Right ventricle myocardium superior (tissue), 1 donor: Measurements from ENCODE around the gene FXYD4. TPM values are rescaled to one million over a fixed set of nuclear protein-coding genes. Genes with fewer than 3 reads are reported as not detected.
A peak's percentile ranks its signal among the peaks of the same experiment; 100 is the strongest.
"Not testable (repeated sequence)": the region's sequence is repeated elsewhere in the genome, so short reads cannot be mapped to it uniquely, and the experiment has no call there.

Experiments used
- ATAC-seq: fragments of 200-7000 bp; cut with Tn5 transposase; one replicate; pipeline ENCODE4 v1.9.1; 2020; ENCODE audit warnings: mild to moderate bottlenecking; ENCODE audit not compliant: poor library complexity
- DNase-seq: peaks from one replicate; pipeline ENCODE4 v3.0.0-alpha.2; 2020
- intact Hi-C: fragments of 100-400 bp; cut with DNase I; formaldehyde crosslinking; loops from one replicate; pipeline ENCODE4 v1.11.2; 2022
- long read RNA-seq: library from polyadenylated mRNA; unstranded; transcript quantifications from one replicate; pipeline ENCODE4 v2.0.0, GENCODE V29; 2021
- total RNA-seq: library from RNA; stranded (reverse); fragmentation: NEBNext Ultra II Directional; extraction: Animal tissue kit (Norgen Biotek cat#: 25700); gene quantifications from one replicate; pipeline ENCODE4 v1.2.1, GENCODE V29; 2021
- donor health status: DM: no; HTN: yes; CAD: no; lungs with severe emphysema.

FXYD4 gene, protein sequence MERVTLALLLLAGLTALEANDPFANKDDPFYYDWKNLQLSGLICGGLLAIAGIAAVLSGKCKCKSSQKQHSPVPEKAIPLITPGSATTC
- not detected for total RNA-seq
- long read RNA-seq, result 0 reads

DNA sequence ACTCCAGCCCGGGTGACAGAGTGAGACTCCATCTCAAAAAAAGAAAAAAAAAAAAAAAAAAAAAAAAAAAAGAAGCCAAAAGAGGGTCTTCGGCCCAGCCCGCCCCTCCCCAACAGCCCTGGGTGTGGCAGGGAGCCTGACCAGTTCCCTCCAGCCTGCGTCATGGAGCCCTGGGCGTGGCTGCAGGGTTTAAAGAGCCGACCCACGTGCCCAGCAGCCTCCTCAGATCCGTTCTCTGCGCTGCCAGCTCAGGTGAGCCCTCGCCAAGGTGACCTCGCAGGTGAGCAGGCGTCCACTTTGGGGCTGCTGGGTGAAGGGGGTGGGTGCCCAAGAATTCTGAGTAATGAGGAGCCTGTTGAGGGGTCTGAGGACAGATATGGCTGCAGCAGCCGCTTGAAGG lies at the start of gene FXYD4:
Gene FXYD4 (plus strand): TSS at position 219 of the 400 bp plus-strand sequence. CDS start 2,111 bp downstream, outside the sequence.
- intact Hi-C loops, result no loop called here
- no peak for DNase-seq
- no peak for ATAC-seq

DNA sequence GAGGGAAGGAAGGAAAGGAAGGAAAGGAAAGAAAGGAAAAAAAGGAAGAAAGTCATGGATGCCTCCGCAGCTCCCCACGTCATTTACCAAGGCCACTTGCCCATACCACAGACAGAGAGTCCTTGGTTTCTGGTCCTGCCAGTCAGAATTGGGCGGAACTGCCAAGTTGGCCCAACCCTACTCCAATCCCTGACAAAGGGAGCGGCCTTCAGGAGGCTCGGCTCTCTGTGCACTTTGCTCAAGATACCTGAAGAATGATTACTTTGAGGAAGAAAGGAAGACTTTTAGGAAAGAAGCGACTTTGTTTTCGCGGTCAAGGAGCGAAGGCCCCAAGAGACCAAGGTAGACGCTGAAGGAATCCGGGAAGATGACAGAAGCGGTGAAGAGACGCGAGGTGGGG lies 49.1 kb upstream of the FXYD4 start:
- ATAC-seq, result peak; percentile 46
- intact Hi-C loops, result no loop called here
- no peak for DNase-seq

DNA sequence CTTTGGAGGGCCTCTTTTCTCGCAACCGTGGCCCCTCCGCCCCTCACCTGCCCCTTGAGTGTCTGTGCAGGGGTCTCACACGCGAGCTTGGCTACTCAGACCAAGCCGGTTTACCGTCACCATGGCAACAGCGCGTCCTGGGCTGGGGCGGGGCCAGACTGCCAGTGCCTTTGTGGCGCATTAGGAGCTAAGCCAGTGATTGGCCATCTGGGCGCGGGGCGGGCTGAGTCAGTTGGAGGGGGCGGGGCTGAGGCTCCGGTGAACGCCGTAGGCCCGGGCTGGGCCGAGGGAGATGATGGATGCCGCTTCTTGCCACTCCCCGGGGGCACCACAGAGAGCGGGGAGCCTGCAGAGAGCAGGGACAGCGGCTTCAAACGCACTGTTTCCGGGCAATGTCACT lies 48.7 kb upstream of the FXYD4 start:
- intact Hi-C loops, result no loop called here
- ATAC-seq (peak; percentile 99), DNase-seq (peak; percentile 93)

DNA sequence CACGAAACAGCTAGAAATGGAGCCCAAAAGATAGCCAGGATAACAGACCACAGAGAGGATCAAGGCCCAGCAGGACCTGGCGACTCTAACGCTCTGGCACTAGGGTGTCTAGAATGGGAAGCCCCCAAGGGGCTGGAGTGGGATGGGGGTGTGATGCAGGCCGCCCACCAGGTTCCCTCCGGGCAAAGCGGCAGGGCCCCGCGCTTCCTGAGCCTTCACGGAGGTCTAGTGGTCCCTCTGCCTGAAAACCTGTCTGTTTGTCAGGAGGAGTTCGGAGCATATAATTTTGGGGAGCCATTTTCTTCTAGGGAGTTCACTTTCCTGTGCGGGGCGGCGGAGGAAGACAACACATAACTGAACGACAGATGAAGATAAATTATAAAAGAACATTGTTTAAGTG lies 48.2 kb upstream of the FXYD4 start:
- intact Hi-C loops, result no loop called here
- no peak for ATAC-seq

DNA sequence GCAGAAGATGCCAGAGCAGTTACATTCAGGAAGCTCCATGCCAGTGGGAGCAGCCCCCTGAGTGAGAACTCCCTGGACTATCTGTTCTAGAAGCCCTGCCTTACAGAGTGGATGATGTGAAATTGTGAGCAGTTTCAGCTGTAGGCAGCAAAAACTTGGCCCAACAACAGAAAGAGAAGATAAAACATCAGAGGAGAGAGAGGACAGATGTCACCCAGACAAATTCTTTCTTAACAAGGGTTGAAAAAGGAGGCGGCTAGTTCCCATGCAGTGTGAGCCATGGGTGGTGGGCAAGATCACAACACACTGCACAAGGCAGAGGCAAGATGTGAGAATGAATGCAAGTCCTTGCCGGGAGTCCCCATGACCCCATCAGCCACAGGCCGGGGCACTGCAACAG lies 46.6 kb upstream of the FXYD4 start:
- no peak for DNase-seq
- intact Hi-C loops, result no loop called here
- ATAC-seq, result no peak

More for the DNA sequence above, 48.2 kb upstream of the FXYD4 start:
- no peak for DNase-seq

DNA sequence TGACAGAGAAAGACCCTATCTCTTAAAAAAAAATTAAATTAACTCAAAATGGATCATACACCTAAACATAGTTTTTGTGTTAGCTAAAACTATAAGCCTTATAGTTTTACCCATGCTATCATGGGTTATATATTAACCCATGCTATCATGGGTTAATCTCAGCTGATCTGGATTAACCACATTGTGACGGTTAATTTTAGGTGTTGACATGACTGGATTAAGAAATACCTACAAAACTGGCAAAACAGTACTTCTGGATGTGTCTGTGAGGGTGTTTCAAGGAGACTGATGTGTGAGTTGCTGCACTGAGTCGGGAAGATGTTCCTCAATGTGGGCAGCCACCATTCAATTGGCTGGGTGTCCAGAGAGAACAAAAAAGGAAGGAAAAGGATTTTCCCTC lies 44.3 kb upstream of the FXYD4 start:
- ATAC-seq (no peak), DNase-seq (no peak)
- intact Hi-C loops, result no loop called here

DNA sequence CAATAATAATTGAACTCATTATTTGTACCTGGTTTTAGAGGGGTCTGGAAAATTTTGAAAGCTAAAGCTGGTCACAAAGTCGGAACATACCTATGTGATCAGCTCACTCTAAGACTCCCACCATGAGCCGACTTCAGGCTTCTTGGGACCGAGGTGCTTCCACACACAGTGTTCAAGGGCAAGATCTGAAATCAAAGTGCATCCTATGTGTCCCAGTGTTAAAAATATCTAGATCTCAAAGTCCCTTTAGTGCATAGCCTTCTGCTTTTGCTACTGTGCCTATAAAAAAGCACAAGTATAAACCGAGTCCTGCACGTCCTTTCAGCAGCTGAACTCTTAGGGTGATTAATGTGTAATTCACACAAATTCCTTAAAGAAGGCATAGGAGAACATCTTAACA lies 43.5 kb upstream of the FXYD4 start:
- DNase-seq, result no peak
- no peak for ATAC-seq
- intact Hi-C loops, result no loop called here

DNA sequence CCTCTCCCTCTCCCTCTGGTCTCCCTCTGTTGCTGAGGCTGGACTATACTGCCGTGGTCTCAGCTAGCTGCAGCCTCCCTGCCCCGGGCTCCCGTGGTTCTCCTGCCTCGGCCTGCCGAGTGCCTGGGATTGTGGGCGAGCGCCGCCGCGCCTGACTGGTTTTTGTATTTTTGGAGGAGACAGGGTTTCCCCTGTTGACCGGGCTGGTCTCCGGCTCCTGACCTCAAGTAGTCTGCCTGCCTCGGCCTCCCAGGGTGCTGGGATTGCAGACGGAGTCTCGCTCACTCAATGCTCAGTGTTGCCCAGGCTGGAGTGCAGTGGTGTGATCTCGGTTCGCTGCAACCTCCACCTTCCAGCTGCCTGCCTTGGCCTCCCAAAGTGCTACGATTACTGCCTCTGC lies 42.6 kb upstream of the FXYD4 start:
- peak; percentile 27 for DNase-seq
- intact Hi-C loops, ATAC-seq: not testable (repeated sequence)

DNA sequence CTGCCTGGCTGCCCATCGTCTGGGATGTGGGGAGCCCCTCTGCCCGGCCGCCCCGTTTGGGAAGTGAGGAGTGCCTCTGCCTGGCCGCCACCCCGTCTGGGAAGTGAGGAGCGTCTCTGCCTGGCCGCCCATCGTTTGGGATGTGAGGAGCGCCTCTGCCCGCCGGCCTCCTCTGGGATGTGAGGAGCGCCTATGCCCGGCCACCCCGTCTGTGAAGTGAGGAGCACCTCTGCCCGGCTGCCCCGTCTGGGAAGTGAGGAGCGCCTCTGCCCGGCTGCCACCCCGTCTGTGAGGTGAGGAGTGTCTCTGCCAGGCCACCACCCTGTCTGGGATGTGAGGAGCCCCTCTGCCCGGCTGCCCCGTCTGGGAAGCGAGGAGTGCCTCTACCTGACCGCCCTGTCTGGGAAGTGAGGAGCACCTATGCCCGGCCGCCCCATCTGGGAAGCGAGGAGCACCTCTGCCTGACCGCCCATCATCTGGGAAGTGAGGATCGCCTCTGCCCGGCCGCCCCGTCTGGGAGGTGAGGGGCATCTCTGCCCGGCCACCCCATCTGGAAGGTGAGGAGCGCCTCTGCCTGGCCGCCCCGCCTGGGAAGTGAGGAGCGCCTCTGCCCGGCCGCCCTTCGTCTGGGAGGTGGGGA lies 42.1 kb upstream of the FXYD4 start:
- ATAC-seq, intact Hi-C loops: not testable (repeated sequence)
- peak; percentile 24 for DNase-seq

DNA sequence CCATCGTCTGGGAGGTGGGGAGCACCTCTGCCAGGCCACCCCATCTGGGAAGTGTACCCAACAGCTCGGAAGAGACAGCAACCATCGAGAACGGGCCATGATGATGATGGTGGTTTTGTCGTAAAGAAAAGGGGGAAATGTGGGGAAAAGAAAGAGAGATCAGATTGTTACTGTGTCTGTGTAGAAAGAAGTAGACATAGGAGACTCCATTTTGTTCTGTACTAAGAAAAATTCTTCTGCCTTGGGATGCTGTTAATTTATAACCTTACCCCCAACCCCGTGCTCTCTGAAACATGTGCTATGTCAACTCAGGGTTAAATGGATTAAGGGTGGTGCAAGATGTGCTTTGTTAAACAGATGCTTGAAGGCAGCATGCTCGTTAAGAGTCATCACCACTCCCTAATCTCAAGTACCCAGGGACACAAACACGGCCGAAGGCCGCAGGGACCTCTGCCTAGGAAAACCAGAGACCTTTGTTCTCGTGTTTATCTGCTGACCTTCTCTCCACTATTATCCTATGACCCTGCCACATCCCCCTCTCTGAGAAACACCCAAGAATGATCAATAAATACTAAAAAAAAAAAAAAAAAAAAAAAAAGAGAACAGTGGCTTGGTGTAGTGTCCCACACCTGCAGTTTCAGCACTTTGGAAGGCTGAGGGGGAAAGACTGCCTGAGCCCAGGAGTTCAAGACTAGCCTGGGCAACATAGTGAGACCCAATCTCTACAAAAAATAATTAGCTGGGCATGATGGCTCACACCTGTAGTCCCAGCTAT lies 41.2 kb upstream of the FXYD4 start:
- ATAC-seq, DNase-seq, intact Hi-C loops: not testable (repeated sequence)

DNA sequence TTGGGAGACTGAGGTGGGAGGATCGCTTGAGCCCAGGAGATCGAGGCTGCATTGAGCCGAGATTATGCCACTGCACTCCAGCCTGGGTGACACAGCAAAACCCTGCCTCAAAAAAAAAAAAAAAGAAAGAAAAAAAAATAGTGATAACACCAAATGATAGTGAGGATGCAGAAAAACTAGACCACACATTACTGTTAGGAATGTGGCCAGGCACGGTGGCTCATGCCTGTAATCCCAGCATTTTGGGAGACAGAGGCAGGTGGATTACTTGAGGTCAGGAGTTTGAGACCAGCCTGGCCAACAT lies 40.7 kb upstream of the FXYD4 start:
- peak; percentile 10 for DNase-seq
- ATAC-seq, intact Hi-C loops: not testable (repeated sequence)

DNA sequence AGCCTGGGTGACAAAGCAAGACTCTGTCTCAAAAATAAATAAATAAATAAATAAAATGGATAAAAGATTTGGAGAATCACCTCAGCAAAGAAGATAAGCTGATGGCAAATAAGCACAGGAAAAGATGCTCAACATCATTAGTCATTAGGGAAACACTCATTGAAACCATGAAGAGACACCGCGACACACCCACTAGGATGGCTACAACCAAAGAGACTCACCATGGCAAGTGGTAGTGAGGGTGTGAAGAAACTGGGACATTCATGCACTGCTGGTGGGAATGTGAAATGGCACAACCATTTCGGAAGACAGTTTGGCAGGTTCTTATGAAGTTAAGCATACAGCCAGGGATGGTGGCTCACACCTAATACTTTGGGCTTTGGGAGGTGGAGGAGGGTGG lies 37.8 kb upstream of the FXYD4 start:
- ATAC-seq (no peak), DNase-seq (no peak)
- intact Hi-C loops, result no loop called here

DNA sequence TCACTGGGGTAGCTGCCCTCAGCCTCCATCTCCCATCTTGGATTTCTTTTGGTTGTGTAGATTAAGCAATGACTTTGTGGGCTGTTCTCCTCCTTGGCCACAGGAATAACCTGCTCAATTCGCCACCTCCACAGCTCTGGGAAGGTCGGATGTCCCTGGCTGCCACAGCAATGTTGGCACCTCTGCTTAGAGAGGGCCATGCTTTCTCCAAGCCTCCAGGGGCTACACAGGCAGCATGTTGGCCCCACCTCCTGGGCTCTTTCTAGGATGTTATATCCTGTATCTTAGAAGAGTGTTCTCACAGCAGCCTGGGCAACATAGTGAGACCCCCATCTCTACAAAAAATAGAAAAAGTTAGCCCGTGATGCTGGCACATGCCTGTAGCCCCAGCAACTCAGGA lies 35.4 kb upstream of the FXYD4 start:
- peak; percentile 4 for DNase-seq
- intact Hi-C loops, result no loop called here

DNA sequence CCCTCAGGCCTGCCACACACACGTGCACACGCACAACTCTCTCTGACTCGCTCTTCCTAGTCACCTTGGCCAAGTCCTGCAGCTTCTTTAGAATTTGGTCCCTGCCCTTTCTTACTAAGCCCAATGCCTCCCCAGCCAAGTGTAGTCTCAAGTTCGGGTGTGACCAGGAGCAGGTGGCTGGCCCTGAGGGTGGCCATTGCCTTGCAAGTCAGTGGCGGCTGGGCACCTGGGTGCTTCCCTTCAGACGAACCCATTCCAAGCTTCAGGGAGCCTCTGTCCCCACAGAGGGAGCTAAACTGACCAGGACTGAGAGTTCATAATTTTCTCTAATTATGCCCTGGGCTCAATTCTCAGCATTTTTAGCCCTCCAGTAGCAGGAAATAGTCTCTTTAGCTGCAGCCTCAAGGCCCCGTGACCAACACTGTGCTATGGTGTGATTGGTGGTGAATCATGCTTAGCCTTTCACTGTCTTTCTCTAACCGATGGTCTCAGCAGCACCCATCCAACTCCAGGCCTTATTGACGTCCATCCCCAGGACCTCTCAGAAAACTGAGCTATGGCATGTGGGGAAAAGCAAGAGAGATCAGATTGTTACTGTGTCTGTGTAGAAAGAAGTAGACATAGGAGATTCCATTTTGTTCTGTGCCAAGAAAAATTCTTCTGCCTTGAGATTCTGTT lies 34.7 kb upstream of the FXYD4 start:
- intact Hi-C loops, result no loop called here
- ATAC-seq (no peak), DNase-seq (peak; percentile 21)

More for the DNA sequence above, 35.4 kb upstream of the FXYD4 start:
- no peak for ATAC-seq

DNA sequence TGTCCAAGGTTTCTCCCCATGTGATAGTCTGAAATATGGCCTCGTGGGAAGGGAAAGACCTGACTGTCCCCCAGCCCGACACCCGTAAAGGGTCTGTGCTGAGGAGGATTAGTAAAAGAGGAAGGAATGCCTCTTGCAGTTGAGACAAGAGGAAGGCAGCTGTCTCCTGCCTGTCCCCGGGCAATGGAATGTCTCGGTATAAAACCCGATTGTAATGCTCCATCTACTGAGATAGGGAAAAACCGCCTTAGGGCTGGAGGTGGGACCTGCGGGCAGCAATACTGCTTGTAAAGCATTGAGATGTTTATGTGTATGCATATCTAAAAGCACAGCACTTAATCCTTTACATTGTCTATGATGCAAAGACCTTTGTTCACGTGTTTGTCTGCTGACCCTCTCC lies 33.9 kb upstream of the FXYD4 start:
- ATAC-seq, intact Hi-C loops: not testable (repeated sequence)
- DNase-seq, result peak; percentile 13

DNA sequence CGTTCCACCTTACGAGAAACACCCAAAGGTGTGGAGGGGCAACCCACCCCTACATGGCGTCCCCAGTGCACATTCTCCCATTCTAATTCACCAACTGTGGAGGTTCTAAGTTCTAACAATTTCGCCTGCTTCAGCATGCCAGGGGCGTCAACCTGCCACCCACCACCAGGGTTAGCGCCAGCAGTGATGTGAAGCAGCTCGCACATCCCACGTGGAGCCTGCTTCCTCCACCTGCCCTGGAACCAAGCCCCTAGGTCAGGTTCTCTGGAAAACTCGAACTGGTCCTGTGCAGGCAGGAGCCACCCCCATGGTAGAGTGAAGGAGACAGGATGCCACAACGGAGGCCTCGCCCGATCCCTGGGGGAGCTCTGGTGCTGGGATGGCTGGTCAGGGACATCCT lies 33.3 kb upstream of the FXYD4 start:
- ATAC-seq, result no peak
- DNase-seq, result no peak
- intact Hi-C loops, result no loop called here

DNA sequence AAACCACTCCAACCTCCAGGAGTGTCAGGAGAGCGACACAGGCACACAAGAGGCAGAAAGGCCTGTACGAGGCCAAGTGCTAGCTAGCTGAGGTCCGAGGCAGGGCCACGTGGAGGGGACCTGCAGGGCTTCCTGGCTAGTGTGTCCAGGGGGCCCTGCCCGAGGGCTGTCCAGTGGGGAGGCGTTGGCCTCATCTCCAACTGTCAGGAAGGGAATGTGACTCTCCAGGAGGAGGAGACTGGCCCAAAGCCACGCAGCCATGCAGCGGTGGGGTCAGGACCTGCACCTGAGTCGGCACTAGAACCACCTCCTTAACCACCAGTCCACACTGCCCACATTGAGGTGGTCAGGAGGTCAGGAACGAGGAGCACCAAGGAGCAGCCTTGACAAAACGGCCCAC lies 32.3 kb upstream of the FXYD4 start:
- ATAC-seq, result no peak
- intact Hi-C loops, result no loop called here
- DNase-seq, result no peak

DNA sequence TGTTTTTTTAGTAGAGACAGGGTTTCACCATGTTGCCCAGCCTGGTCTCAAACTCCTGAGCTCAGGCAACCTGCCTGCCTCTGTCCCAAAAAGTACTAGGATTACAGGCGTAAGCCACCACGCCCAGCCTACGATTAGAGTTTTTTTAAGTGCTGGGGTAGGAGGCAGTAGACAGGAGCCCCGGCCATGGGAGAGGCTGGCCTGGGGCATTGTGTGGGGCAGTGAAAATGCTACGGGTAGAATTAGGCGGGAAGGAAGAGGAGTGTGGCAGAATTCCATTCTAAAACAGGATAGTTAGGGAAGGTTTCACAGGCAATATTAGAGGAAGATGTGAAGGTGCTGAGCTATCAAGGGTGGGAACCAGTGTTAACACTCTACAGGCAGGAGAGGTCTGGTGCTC lies 31.3 kb upstream of the FXYD4 start:
- DNase-seq (no peak), ATAC-seq (no peak)
- intact Hi-C loops, result loop anchor here (10.0 kb wide), 1 partner anchor 45 kb away; no protein-coding TSS in a partner anchor

DNA sequence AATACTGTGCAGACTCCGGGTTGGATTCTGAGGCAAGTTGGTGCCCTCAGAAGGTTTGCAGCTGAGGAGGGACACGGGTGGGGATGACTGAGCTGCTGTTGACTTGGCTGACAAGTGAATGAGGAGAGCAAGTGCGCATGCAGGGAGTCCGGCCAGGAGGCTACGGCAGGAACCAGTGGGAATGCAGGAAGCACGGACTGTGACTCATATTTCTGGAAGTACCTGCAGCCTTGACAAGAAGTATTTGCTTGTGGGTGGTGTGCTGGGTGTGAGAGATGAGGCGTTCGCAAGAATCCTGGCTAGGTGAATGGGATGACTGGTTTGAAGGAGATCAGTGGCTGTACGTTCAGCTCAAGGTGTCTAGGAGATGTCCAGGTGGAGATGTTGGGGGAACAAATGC lies 30.8 kb upstream of the FXYD4 start:
- DNase-seq (no peak), ATAC-seq (no peak)
- intact Hi-C loops, result loop anchor here (10.0 kb wide), 1 partner anchor 46 kb away; no protein-coding TSS in a partner anchor

DNA sequence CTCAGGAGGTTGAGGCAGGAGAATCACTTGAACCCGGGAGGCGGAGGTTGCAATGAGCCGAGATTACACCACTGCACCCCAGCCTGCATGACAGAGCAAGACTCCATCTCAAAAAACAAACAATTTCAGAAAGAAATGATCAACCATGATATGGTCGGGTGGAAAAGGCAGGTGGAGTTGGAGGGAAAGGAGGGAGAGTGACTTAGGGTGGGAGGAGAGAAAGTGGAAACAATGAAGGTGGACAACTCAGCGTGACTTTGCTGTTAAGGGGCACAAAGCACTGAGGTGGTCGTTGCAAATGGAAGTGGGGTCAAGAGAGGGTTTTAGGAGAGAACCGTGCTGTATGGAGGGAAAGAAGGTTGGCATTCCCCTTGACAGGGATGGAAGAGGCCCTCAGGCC lies 30.0 kb upstream of the FXYD4 start:
- no peak for ATAC-seq
- no peak for DNase-seq
- intact Hi-C loops, result loop anchor here (10.0 kb wide), 1 partner anchor 47 kb away; no protein-coding TSS in a partner anchor
